Measurements from ENCODE around the gene BEX4.

The BEX4 gene

DNA sequence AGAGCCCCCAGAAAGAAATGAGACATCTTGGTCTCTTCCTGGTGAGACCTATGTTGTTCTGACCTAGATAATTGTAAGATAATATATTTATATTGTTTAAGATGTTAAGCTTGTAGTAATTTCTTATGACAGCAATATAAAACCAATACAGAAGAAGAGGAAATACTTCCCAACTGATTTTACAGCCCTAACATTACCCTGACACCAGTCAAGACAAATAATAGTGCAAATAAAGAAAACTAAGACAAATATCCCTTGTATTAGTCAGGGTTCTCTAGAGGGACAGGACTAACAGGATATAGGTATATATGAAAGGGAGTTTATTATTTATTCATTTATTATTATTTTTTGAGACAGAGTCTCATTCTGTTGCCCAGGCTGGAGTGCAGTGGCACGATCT is 21.4 kb downstream of the BEX4 start:
- no peaks in the 10 kb centered on the region for H3K79me2 ChIP-seq (ENCODE audit: control insufficient read depth, insufficient read depth, low read length, unreplicated experiment)
- H3K27ac ChIP-seq (ENCODE audit: low read depth, low read length) = no peak overlapping the region
- no peaks in the 10 kb centered on the region for H3K4me1 ChIP-seq (ENCODE audit: control insufficient read depth, insufficient read depth, low read length, unreplicated experiment)
- no peak overlapping the region for H3K4me3 ChIP-seq (ENCODE audit: low read depth, low read length)
- no peaks in the 10 kb centered on the region for H3K27me3 ChIP-seq (ENCODE audit: insufficient read depth, low read length)
- no peak overlapping the region for H2AFZ ChIP-seq (ENCODE audit: low read length, unreplicated experiment)
- H3K36me3 ChIP-seq (ENCODE audit: insufficient read depth, low read length) = no peaks in the 10 kb centered on the region

DNA sequence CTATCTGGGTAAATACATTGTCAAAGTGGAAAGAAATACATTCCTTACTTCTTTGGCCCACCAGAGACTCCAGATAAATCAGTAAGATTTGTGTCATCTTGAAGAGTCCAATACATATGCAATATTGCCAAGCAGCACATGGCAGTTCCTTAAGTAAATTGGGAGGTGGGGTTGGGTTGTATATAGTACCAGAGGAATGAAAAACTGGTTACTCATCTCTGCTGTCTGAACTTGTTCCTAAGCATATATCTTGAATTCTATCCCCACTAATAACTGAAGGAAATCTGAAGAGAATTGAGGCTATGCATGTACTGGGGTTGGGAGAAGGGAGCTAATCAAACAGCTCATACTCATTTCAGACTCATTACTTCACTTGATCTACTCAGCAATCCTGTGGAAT is 25.2 kb downstream of the BEX4 start:
- H2AFZ ChIP-seq (ENCODE audit: low read length, unreplicated experiment) = no peak overlapping the region
- H3K27ac ChIP-seq (ENCODE audit: low read depth, low read length) = no peak overlapping the region
- H3K4me1 ChIP-seq (ENCODE audit: control insufficient read depth, insufficient read depth, low read length, unreplicated experiment) = no peaks in the 10 kb centered on the region
- no peaks in the 10 kb centered on the region for H3K27me3 ChIP-seq (ENCODE audit: insufficient read depth, low read length)
- no peaks in the 10 kb centered on the region for H3K36me3 ChIP-seq (ENCODE audit: insufficient read depth, low read length)
- H3K4me3 ChIP-seq (ENCODE audit: low read depth, low read length) = no peak overlapping the region
- no peaks in the 10 kb centered on the region for H3K79me2 ChIP-seq (ENCODE audit: control insufficient read depth, insufficient read depth, low read length, unreplicated experiment)

DNA sequence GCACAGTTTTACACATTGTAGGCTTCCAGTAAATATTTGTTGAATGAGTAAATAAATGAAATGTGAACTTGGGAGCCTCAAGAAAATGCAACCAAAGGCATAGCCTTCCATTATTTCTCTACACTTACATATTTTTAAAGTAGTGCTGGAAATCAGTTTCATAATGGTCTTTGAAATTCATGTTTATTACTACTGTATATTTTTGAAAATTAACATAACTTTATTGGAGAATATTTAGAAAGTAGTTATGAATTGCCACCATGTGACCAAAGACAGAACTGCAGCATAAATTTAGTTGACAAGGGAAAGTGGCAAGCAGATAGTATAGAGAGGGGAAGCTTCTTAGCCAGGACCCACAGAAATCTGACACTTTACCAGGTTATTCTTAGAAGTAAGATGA is 33.6 kb downstream of the BEX4 start:
- no peak overlapping the region for H2AFZ ChIP-seq (ENCODE audit: low read length, unreplicated experiment)
- peaks cover 9% of the 10 kb centered on the region for H3K4me1 ChIP-seq (ENCODE audit: control insufficient read depth, insufficient read depth, low read length, unreplicated experiment)
- H3K27me3 ChIP-seq (ENCODE audit: insufficient read depth, low read length) = no peaks in the 10 kb centered on the region
- H3K79me2 ChIP-seq (ENCODE audit: control insufficient read depth, insufficient read depth, low read length, unreplicated experiment) = peaks cover 16% of the 10 kb centered on the region
- H3K4me3 ChIP-seq (ENCODE audit: low read depth, low read length) = no peak overlapping the region
- H3K36me3 ChIP-seq (ENCODE audit: insufficient read depth, low read length) = peaks cover 5% of the 10 kb centered on the region
- H3K27ac ChIP-seq (ENCODE audit: low read depth, low read length) = no peak overlapping the region

DNA sequence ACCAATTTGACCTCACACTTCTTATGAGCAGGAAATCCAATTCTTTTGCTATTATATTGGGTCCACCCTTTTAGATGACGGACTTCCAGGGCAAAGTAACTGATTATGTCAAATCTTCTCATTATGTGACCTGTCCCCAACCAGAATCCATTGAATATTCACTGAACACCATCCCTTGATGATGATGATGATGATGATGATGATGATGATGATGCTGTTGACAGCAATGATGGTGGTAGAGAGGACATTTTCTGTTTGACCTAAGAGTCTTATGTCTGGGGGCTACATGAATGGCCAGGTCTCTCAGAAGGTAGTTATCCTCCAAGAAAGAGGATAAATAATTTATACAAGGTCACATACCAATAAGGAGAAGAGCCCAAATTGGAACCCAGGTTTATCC is 34.9 kb downstream of the BEX4 start:
- peaks cover 9% of the 10 kb centered on the region for H3K4me1 ChIP-seq (ENCODE audit: control insufficient read depth, insufficient read depth, low read length, unreplicated experiment)
- H3K79me2 ChIP-seq (ENCODE audit: control insufficient read depth, insufficient read depth, low read length, unreplicated experiment) = peaks cover 28% of the 10 kb centered on the region
- peaks cover 5% of the 10 kb centered on the region for H3K36me3 ChIP-seq (ENCODE audit: insufficient read depth, low read length)
- H3K27me3 ChIP-seq (ENCODE audit: insufficient read depth, low read length) = no peaks in the 10 kb centered on the region
- no peak overlapping the region for H3K27ac ChIP-seq (ENCODE audit: low read depth, low read length)
- no peak overlapping the region for H2AFZ ChIP-seq (ENCODE audit: low read length, unreplicated experiment)
- H3K4me3 ChIP-seq (ENCODE audit: low read depth, low read length) = no peak overlapping the region

DNA sequence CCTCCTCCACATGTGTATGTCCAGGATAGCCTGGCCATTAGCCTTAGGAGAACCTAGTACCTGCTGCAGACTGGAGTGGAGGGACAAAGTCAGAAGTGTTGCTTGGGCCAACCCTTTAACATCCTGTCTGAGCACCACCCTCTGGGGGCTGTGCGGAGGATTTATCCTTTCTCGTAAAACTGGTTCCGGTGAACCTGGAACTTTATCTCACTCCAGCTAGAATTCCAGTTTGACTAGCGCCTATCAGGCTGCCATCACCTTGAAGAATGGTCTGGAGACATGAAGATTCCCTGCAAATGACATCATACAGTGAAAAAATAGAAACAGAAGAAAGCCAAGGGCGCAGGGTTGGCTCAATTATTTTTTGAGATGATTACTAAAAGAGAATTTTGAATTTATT is 36.1 kb downstream of the BEX4 start:
- Histone ChIP-seq H3K27ac (ENCODE audit: low read depth, low read length) (no peak overlapping the region), H3K4me1 (ENCODE audit: control insufficient read depth, insufficient read depth, low read length, unreplicated experiment) (peaks cover 13% of the 10 kb centered on the region), H3K27me3 (ENCODE audit: insufficient read depth, low read length) (no peaks in the 10 kb centered on the region), H3K4me3 (ENCODE audit: low read depth, low read length) (no peak overlapping the region), H3K79me2 (ENCODE audit: control insufficient read depth, insufficient read depth, low read length, unreplicated experiment) (peaks cover 32% of the 10 kb centered on the region), H2AFZ (ENCODE audit: low read length, unreplicated experiment) (no peak overlapping the region), H3K36me3 (ENCODE audit: insufficient read depth, low read length) (peaks cover 5% of the 10 kb centered on the region)

DNA sequence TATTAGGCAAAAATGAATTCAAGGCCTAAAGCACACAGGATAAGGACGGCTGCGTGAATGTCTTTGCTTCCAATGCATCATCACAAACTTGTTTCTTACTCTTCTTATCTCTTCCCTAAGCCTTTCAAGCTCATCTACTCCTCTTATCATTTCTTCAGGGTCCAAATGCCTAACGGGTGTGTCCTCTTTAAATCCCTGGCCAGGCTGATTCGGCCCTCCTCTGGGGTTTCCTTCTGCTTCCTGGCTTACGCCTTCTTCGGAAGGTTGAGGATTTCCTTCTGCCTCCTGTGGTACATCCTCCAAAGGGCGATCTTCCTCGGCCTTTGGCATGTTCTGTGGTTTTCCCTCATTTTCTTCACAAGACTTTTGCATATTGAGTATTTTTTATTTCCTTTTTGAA is 38.7 kb downstream of the BEX4 start:
- H3K27me3 ChIP-seq (ENCODE audit: insufficient read depth, low read length) = no peaks in the 10 kb centered on the region
- H3K79me2 ChIP-seq (ENCODE audit: control insufficient read depth, insufficient read depth, low read length, unreplicated experiment) = peaks cover 32% of the 10 kb centered on the region
- peak overlapping the region; percentile 78 for H3K27ac ChIP-seq (ENCODE audit: low read depth, low read length)
- H3K4me3 ChIP-seq (ENCODE audit: low read depth, low read length) = peak overlapping the region; percentile 92
- H2AFZ ChIP-seq (ENCODE audit: low read length, unreplicated experiment) = no peak overlapping the region
- H3K36me3 ChIP-seq (ENCODE audit: insufficient read depth, low read length) = peaks cover 5% of the 10 kb centered on the region
- peaks cover 13% of the 10 kb centered on the region for H3K4me1 ChIP-seq (ENCODE audit: control insufficient read depth, insufficient read depth, low read length, unreplicated experiment)

DNA sequence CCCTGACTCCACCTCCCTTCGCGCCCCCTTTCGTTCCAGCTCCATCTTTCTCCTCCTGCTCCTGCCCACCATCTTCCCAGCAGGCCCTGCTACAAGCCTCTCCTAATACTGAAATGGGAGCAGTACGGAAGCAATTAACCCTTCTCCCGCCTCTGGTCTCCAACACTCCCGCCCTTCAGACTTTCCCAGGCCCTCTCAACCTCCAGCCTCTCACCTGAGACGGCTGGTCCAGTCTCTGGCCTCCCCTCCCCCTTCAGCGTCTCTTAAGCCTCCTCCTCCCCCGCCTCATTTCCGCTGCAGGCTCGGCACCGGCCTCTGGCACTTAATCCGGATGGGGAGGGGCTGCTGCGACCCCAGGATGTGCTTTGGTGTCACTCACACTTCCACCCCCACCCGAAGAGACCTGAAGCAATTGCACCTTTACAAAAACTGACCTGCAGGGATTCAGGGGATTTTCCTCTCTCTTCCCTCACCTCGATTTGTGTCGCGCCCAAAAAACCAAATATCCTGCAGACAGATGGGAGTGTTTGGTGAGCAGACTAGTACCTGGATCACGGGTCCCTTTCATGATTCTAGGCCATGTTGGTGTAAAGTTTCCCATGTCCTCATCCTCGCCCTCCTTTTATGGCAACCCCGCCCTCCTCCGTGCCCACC is 39.4 kb downstream of the BEX4 start:
- H3K79me2 ChIP-seq (ENCODE audit: control insufficient read depth, insufficient read depth, low read length, unreplicated experiment) = peaks cover 32% of the 10 kb centered on the region
- H3K36me3 ChIP-seq (ENCODE audit: insufficient read depth, low read length) = peaks cover 5% of the 10 kb centered on the region
- H3K4me3 ChIP-seq (ENCODE audit: low read depth, low read length) = peak overlapping the region; percentile 92
- H2AFZ ChIP-seq (ENCODE audit: low read length, unreplicated experiment) = peak overlapping the region; percentile 50
- no peaks in the 10 kb centered on the region for H3K27me3 ChIP-seq (ENCODE audit: insufficient read depth, low read length)
- peak overlapping the region; percentile 78 for H3K27ac ChIP-seq (ENCODE audit: low read depth, low read length)
- peaks cover 13% of the 10 kb centered on the region for H3K4me1 ChIP-seq (ENCODE audit: control insufficient read depth, insufficient read depth, low read length, unreplicated experiment)

DNA sequence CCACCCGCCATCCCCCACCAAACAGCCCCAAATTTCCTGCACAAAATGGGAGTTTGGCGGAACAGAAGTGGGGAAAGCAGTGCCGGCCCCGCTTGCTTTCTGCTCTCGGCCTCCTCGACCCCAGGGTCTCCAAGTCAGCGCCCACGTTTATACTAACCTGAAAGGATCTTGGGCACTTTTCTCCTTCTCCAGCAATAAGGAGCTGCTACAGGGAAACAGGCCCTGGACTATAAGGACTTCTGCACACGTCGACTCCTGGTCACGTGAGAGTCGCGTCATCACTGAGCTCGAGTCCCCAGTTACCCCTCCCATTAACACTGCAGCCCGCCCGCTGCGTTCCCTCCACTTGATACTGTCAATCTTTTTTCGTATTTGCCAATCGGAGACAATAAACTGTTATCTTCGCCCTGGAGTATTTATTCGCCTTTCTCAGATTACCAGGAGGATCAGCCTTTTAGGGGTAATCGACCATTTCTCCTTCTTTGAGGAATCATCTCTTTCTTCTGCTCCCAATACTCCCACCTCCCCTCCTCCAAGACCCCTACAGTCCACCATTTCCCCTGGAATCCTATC is 40.1 kb downstream of the BEX4 start, which contains the start of gene TCEAL8:
Gene TCEAL8 (minus strand): TSS at position 235 of the 573 bp plus-strand sequence. CDS start 1,176 bp downstream, outside the sequence.
- Histone ChIP-seq H3K27ac (ENCODE audit: low read depth, low read length) (peak within 1 kb of the TSS; percentile 78), H3K79me2 (ENCODE audit: control insufficient read depth, insufficient read depth, low read length, unreplicated experiment) (peaks cover 32% of the 10 kb centered on the region), H3K4me1 (ENCODE audit: control insufficient read depth, insufficient read depth, low read length, unreplicated experiment) (peaks cover 13% of the 10 kb centered on the region), H2AFZ (ENCODE audit: low read length, unreplicated experiment) (peak within 1 kb of the TSS; percentile 85), H3K27me3 (ENCODE audit: insufficient read depth, low read length) (no peaks in the 10 kb centered on the region), H3K4me3 (ENCODE audit: low read depth, low read length) (peak within 1 kb of the TSS; percentile 92), H3K36me3 (ENCODE audit: insufficient read depth, low read length) (peaks cover 5% of the 10 kb centered on the region)

DNA sequence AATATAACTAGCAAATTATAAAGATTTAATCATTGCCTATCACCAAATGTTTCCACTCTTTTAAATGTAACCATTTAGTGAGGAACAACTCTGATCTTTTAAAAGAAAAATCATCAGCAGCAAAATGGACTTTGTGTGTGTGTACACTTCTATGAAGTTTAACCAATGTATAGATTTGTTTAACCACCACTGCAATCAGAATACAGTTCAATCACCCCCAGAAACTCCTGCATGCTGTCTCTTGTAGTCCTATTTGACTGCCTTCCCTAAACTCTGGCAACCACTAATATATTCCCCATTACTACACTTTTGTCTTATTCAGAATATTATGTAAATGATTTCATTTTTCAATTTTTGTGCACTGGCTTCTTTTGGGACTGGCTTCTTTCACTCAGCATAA is 41.7 kb downstream of the BEX4 start:
- peaks cover 5% of the 10 kb centered on the region for H3K36me3 ChIP-seq (ENCODE audit: insufficient read depth, low read length)
- H3K4me1 ChIP-seq (ENCODE audit: control insufficient read depth, insufficient read depth, low read length, unreplicated experiment) = peaks cover 13% of the 10 kb centered on the region
- H3K27me3 ChIP-seq (ENCODE audit: insufficient read depth, low read length) = no peaks in the 10 kb centered on the region
- peaks cover 32% of the 10 kb centered on the region for H3K79me2 ChIP-seq (ENCODE audit: control insufficient read depth, insufficient read depth, low read length, unreplicated experiment)
- H3K4me3 ChIP-seq (ENCODE audit: low read depth, low read length) = no peak overlapping the region
- no peak overlapping the region for H2AFZ ChIP-seq (ENCODE audit: low read length, unreplicated experiment)
- H3K27ac ChIP-seq (ENCODE audit: low read depth, low read length) = no peak overlapping the region

DNA sequence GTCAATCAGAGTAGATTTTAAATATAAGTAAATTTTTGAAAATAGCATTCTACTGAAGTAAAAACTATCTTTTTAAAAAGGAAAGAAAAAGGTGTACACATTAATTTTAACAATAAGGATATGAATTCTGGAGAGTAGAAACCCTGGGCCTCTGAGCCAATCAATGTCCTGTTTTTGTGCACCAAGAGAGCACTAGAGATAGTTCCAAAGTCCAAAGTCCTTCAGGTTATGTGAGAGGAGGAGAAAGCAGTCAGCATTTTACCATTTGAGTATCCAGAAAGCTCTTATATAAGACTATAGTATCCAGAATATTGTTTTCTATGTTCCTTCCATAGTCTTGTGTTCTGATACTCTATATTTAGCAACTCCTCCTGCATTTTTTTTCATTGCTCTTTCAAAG is 43.4 kb downstream of the BEX4 start:
- Histone ChIP-seq H3K4me1 (ENCODE audit: control insufficient read depth, insufficient read depth, low read length, unreplicated experiment) (peaks cover 7% of the 10 kb centered on the region), H3K27ac (ENCODE audit: low read depth, low read length) (no peak overlapping the region), H3K36me3 (ENCODE audit: insufficient read depth, low read length) (peaks cover 2% of the 10 kb centered on the region), H3K79me2 (ENCODE audit: control insufficient read depth, insufficient read depth, low read length, unreplicated experiment) (peaks cover 19% of the 10 kb centered on the region), H2AFZ (ENCODE audit: low read length, unreplicated experiment) (no peak overlapping the region), H3K27me3 (ENCODE audit: insufficient read depth, low read length) (peaks cover 12% of the 10 kb centered on the region; the same call in 1 of the 2 replicates), H3K4me3 (ENCODE audit: low read depth, low read length) (no peak overlapping the region)

All from ACC112 (cell line).